Kidney epithelial cell (primary cell): Measurements from ENCODE around the gene CTSE. TPM values are rescaled to one million over a fixed set of nuclear protein-coding genes. Genes with fewer than 3 reads are reported as not detected.
A peak's percentile ranks its signal among the peaks of the same experiment; 100 is the strongest.
"Not testable (repeated sequence)": the region's sequence is repeated elsewhere in the genome, so short reads cannot be mapped to it uniquely, and the experiment has no call there.

ENCODE experiments used
- DNase-seq: peaks from one replicate; pipeline ENCODE4 v3.0.0-alpha.2; 2010; ENCODE audit warnings: low read depth
- H3K27me3 ChIP-seq: 2 replicates; pipeline ENCODE4 v1.6.0; 2011; ENCODE audit warnings: low read length; ENCODE audit not compliant: control insufficient read depth, insufficient read depth
- H3K36me3 ChIP-seq: 2 replicates; pipeline ENCODE4 v1.5.1; 2011; ENCODE audit warnings: low read length; ENCODE audit not compliant: control insufficient read depth, insufficient read depth
- H3K4me3 ChIP-seq: 2 replicates; pipeline ENCODE4 v1.5.1; 2011; ENCODE audit warnings: low read depth, mild to moderate bottlenecking, control low read depth, low read length
- total RNA-seq: library from RNA; depleted of rRNA; stranded (reverse); fragments of >200 nt; gene quantifications from 2 replicates; pipeline ENCODE4 v1.2.3, GENCODE V29; 2015
- TF ChIP-seq, protein P1 (sequence below): IDR thresholded peaks from 2 replicates; pipeline ENCODE4 v1.5.1; 2011; ENCODE audit warnings: mild to moderate bottlenecking, moderate library complexity, low read length, control low read depth, inconsistent platforms; ENCODE audit not compliant: insufficient read depth, poor library complexity, severe bottlenecking

The CTSE gene
- total RNA-seq, 1 donor from 2014 or later, result not detected

DNA sequence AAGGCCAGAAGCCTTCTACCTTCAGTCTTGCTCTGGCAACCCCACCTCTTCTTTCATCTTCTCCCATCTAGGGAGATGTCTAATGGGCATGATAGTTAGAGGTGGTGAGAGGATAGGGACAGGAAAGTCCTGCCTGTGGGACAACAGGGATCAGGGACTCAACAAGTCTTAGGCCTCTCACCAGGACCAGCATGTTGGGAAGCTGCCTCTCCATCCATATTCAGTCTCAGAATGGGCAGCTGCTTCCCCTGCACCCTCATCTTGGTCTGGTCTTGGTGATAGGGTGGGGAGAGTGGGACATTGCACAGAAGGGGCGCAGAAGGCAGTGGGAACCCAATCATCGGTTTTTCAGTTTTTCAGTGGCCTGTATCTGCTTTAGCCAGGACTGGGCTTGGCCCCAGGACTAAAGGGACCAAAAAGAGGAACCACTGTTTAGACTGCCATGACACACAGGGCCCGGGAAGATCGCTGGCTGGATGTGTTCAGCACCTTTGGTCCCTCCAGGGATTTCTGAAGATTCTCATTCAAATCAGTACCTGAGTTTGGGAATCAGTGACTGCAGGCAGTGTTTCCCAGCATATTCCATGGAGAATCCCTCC is 42.0 kb upstream of the CTSE start:
- H3K36me3 ChIP-seq, result peaks cover 1% of the 10 kb centered on the region
- no peaks in the 10 kb centered on the region for H3K27me3 ChIP-seq
- TF ChIP-seq, protein P1, sequence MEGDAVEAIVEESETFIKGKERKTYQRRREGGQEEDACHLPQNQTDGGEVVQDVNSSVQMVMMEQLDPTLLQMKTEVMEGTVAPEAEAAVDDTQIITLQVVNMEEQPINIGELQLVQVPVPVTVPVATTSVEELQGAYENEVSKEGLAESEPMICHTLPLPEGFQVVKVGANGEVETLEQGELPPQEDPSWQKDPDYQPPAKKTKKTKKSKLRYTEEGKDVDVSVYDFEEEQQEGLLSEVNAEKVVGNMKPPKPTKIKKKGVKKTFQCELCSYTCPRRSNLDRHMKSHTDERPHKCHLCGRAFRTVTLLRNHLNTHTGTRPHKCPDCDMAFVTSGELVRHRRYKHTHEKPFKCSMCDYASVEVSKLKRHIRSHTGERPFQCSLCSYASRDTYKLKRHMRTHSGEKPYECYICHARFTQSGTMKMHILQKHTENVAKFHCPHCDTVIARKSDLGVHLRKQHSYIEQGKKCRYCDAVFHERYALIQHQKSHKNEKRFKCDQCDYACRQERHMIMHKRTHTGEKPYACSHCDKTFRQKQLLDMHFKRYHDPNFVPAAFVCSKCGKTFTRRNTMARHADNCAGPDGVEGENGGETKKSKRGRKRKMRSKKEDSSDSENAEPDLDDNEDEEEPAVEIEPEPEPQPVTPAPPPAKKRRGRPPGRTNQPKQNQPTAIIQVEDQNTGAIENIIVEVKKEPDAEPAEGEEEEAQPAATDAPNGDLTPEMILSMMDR, result no peak
- DNase-seq, result no peak
- H3K4me3 ChIP-seq, result no peak overlapping the region

DNA sequence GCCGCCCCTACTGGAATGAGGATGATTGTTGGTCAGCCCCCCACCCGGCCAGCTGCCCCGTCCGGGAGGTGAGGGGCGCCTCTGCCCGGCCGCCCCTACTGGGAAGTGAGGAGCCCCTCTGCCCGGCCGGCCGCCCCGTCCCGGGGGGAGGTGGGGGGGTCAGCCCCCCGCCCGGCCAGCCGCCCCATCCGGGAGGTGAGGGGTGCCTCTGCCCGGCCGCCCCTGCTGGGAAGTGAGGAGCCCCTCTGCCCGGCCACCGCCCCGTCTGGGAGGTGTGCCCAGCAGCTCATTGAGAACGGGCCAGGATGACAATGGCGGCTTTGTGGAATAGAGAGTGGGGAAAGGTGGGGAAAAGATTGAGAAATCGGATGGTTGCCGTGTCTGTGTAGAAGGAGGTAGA is 40.8 kb upstream of the CTSE start:
- H3K36me3 ChIP-seq, H3K4me3 ChIP-seq, DNase-seq, H3K27me3 ChIP-seq: not testable (repeated sequence)

DNA sequence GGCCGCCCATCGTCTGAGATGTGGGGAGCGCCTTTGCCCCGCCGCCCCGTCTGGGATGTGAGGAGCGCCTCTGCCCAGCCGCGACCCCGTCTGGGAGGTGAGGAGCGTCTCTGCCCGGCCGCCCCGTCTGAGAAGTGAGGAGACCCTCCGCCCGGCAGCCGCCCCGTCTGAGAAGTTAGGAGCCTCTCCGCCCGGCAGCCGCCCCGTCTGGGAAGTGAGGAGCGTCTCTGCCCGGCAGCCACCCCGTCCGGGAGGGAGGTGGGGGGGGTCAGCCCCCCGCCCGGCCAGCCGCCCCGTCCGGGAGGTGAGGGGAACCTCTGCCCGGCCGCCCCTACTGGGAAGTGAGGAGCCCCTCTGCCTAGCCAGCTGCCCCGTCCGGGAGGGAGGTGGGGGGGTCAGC is 40.3 kb upstream of the CTSE start:
- not testable (repeated sequence) for H3K36me3 ChIP-seq, H3K27me3 ChIP-seq, H3K4me3 ChIP-seq, DNase-seq

DNA sequence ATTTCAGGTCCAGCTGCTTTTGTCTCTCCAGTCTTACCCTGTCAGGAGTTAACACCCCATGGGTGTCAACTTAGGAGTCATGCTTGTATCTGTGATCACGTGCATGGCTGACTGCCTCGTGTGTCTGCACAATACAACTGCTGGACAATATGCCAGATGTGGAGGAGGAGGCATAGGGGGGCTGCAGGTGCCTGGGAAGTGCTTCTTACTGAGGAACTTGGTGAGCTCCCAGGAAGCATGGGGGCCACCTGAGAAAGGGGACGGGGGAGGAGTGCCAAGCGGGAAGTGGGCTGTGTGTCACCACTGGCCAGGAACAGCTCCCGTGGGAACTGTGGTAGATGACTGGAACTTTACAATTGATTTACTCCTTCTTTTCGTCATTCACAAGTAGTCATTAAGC is 38.8 kb upstream of the CTSE start:
- H3K4me3 ChIP-seq, result no peak overlapping the region
- no peaks in the 10 kb centered on the region for H3K27me3 ChIP-seq
- DNase-seq, result no peak
- H3K36me3 ChIP-seq, result peaks cover 1% of the 10 kb centered on the region
- TF ChIP-seq, protein P1, result no peak

DNA sequence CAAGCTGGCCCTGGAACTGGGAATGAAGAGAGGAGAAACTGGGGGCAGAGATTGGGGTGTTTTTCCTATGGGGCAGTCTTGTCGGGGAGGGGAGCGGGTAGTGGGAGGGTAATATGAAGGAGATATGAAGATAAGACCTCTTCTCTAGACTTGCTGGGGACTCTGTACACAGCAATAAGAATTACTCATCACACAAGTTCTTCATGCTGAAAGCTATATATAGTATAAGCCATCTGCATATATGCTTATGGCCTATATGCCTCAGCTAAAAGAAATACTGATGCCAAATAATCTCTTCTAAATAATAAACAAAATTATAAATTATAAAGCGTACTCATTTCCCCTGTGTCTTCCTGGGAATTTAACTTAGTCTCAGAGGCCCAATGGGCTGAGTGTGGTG is 37.1 kb upstream of the CTSE start:
- DNase-seq, result no peak
- no peak overlapping the region for H3K4me3 ChIP-seq
- peaks cover 1% of the 10 kb centered on the region for H3K36me3 ChIP-seq
- TF ChIP-seq, protein P1, result no peak
- no peaks in the 10 kb centered on the region for H3K27me3 ChIP-seq

DNA sequence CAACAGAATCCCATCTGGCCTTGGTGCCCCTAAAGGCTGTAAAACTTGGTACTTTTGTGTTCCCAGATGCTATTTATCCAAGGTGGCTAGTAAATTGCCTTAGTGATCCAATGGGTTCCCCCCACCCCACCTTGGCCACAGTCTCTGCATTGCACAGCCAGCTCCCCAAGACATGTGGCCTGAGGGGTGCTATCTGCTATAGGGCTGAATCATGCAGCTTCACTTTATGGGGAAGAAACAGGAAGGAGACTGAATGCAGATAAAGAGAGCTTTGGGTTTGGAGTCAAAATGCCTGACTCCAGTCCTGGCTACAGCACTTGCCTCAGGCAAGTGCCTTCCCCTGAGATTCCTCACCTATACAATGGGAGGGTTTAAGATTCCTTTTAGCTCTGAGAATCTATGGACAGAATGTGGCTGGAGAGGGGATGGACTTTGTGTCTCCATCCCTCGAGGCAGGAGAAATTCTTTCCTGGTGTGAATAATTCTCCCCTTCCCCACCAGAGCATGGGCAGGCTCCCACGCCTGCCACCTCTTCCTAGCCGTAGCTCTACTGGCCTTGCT is 35.7 kb upstream of the CTSE start:
- H3K36me3 ChIP-seq, result no peaks in the 10 kb centered on the region
- H3K4me3 ChIP-seq, result no peak overlapping the region
- TF ChIP-seq, protein P1, result no peak
- no peaks in the 10 kb centered on the region for H3K27me3 ChIP-seq
- no peak for DNase-seq

DNA sequence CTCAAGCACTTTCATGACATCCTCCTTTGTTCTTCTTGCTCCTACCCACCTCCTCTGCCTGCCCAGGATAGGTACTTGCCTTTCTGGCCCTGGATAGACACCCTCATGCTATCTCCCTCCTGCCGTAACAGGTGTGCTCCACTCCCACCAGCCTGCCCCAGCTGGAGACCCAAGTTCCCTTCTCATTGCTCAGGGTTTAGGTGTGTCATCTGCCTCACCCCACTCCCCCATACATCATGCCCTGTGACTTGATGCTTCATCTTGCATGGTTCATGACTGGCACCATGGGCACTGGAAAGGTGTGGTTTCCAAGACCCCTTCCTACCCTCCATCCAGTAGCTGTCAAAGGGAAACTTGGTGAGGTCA is 35.2 kb upstream of the CTSE start:
- no peak overlapping the region for H3K4me3 ChIP-seq

DNA sequence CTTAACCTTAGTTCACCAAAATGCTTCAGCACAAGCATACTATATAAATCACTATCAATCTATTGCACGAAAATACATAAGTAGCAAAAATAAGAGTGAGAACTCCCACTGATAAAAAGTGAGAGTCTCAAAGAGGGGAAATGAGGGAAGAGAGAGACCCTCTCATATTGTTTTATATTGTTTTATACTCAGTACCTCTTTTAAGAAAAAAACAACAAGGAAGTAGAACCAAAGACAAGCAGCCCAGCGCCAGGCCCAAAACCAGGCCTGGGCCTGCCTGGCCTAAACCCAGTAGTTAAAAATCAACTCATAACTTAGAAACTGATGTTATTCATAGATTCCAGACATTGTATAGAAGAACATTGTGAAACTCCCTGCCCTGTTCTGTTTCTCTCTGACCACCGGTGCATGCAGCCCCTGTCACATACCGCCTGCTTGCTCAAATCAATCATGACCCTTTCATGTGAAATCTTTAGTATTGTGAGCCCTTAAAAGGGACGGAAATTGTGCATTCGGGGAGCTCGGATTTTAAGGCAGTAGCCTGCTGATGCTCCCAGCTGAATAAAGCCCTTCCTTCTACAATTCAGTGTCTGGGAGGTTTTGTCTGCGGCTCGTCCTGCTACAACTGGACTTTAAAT is 34.7 kb upstream of the CTSE start:
- H3K36me3 ChIP-seq, H3K4me3 ChIP-seq, H3K27me3 ChIP-seq, DNase-seq: not testable (repeated sequence)

More for the DNA sequence above, 35.2 kb upstream of the CTSE start:
- H3K36me3 ChIP-seq, result no peaks in the 10 kb centered on the region
- DNase-seq, result no peak
- no peaks in the 10 kb centered on the region for H3K27me3 ChIP-seq
- TF ChIP-seq, protein P1, result no peak

DNA sequence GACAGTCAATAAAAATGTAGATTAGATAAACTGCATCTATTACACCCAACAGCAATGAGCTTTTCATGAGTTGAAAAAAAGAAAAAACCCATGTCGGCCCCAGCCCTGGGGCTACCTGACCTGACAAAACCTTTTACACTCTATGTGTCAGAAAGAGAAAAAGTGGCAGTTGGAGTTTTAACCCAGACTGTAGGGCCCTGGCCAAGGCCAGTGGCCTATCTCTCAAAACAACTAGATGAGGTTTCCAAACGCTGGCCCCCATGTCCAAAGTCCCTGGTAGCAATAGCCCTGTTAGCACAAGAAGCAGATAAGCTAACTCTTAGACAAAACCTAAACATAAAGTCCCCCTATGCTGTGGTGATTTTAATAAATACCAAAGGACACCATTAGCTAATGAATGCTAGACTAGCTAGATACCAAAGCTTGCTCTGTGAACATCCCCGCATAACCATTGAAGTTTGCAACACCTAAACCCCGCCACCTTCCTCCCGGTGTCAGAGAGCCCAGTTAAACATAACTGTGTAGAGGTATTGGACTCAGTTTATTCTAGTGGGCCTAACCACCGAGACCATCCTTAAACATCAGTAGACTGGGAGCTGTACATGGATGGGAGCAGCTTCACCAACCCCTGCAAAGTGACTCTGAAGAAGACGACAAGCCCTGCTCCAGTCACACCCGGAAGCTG is 32.1 kb upstream of the CTSE start:
- peak overlapping the region; percentile 37 for H3K4me3 ChIP-seq
- not testable (repeated sequence) for DNase-seq, H3K36me3 ChIP-seq, H3K27me3 ChIP-seq
